IPS DF 4.7 (cell line): ENCODE data around the gene PCIF1.
"Not testable (repeated sequence)": the region's sequence is repeated elsewhere in the genome, so short reads cannot be mapped to it uniquely, and the experiment has no call there.

Experiments used
- DNase-seq: peaks from one replicate; pipeline ENCODE4 v3.0.0-alpha.2; 2013; ENCODE audit warnings: low spot score; ENCODE audit errors: extremely low read depth

The PCIF1 gene

GRCh38 chr20:45967551-45968080 is 33.1 kb downstream of the PCIF1 start:
- no peak for DNase-seq

- no peak for DNase-seq
These were observed 33.7 kb downstream of the PCIF1 start for GRCh38 chr20:45968081-45968671.

- no peak for DNase-seq
These were observed 34.6 kb downstream of the PCIF1 start for GRCh38 chr20:45968801-45969711.

- no peak for DNase-seq
These were observed 35.5 kb downstream of the PCIF1 start for GRCh38 chr20:45969712-45970634.

- DNase-seq: no peak
These were observed 36.4 kb downstream of the PCIF1 start for GRCh38 chr20:45970646-45971424.

- DNase-seq: no peak
These were observed 36.9 kb downstream of the PCIF1 start for GRCh38 chr20:45971425-45971674.

GRCh38 chr20:45971675-45972499 is 37.4 kb downstream of the PCIF1 start, which contains the start of gene ZNF335:
TSS of gene ZNF335 (minus strand) at chr20:45972203. CDS start at chr20:45971410, 793 bp downstream.
- DNase-seq: peak; percentile 56

GRCh38 chr20:45972500-45973183 is 38.2 kb downstream of the PCIF1 start:
- no peak for DNase-seq

GRCh38 chr20:45974896-45975565 is 40.5 kb downstream of the PCIF1 start:
- no peak for DNase-seq

- DNase-seq: no peak
These were observed 41.2 kb downstream of the PCIF1 start for GRCh38 chr20:45975686-45976085.

GRCh38 chr20:45976086-45976485 is 41.6 kb downstream of the PCIF1 start:
- no peak for DNase-seq

GRCh38 chr20:45981261-45981660 is 46.8 kb downstream of the PCIF1 start:
- DNase-seq: no peak

GRCh38 chr20:45983279-45983743 is 48.8 kb downstream of the PCIF1 start:
- DNase-seq: no peak

GRCh38 chr20:45985573-45985972 is 51.1 kb downstream of the PCIF1 start:
- DNase-seq: no peak

- DNase-seq: peak; percentile 74
These were observed 52.8 kb downstream of the PCIF1 start for GRCh38 chr20:45987108-45987780.

- not testable (repeated sequence) for DNase-seq
These were observed 54.3 kb downstream of the PCIF1 start for GRCh38 chr20:45988830-45989229.

- no peak for DNase-seq
These were observed 57.1 kb downstream of the PCIF1 start for GRCh38 chr20:45991616-45992015.
